GM12878 (cell line): ENCODE measurements around the gene TBC1D30. TPM values are rescaled to one million over a fixed set of nuclear protein-coding genes. Genes with fewer than 3 reads are reported as not detected.

Source experiments
- ATAC-seq: fragments of 200-7000 bp; cut with Tn5 transposase; 3 replicates; pipeline ENCODE4 v1.9.1; 2020; ENCODE audit warnings: mild to moderate bottlenecking, moderate library complexity
- BruUV-seq: library from RNA; stranded (reverse); fragments of 400-500 nt; replicated peaks from 2 replicates; lab custom pipeline; 2021; lab: Mats Ljungman, UMichigan
- CTCF ChIA-PET: fragments of 300-600 bp; sonication (Branson Sonifier 250); formaldehyde crosslinking; extraction: SDS; loops from one replicate; lab custom pipeline; 2021; ENCODE audit warnings: inconsistent platforms; lab: Yijun Ruan, JAX
- POLR2A ChIA-PET: fragments of 350-600 bp; formaldehyde crosslinking; extraction: SDS; loops from one replicate; lab custom pipeline; 2021; ENCODE audit warnings: inconsistent platforms; lab: Charles Lee
- RAD21 ChIA-PET: fragments of 300-600 bp; sonication (Branson Sonifier 250); formaldehyde crosslinking; loops from one replicate; lab custom pipeline; 2023; ENCODE audit warnings: antibody characterized with exemption; ENCODE audit not compliant: unreplicated experiment; lab: Charles Lee
- SMC1A ChIA-PET: fragments of 300-600 bp; sonication (Branson Sonifier 250); formaldehyde crosslinking; loops from one replicate; lab custom pipeline; 2023; ENCODE audit not compliant: unreplicated experiment, uncharacterized antibody; lab: Charles Lee
- DNase-seq: peaks from one replicate; pipeline ENCODE4 v3.0.0-alpha.2; 2011; ENCODE audit warnings: low read depth, low spot score
- FAIRE-seq: peaks from 3 replicates; lab custom pipeline; 2011; peaks lifted over from hg19 to GRCh38; lab: Jason Lieb, UNC
- H2AFZ ChIP-seq: 2 replicates; pipeline ENCODE4 v1.6.0; 2011; ENCODE audit warnings: low read depth, low read length, control low read depth; ENCODE audit not compliant: control insufficient read depth
- H3K27ac ChIP-seq: 2 replicates; pipeline ENCODE4 v1.5.1; 2011; ENCODE audit warnings: control low read depth; ENCODE audit not compliant: control insufficient read depth, insufficient read depth
- H3K27me3 ChIP-seq, 2 experiments: replicated peaks in 1 of 2; 2 replicates each; pipeline versions ENCODE4 v1.6.0 to v1.6.1; 2011; ENCODE audit warnings: low read length in 1 of 2; ENCODE audit not compliant: control insufficient read depth in 2 of 2, insufficient read depth in 2 of 2
- H3K36me3 ChIP-seq, 2 experiments: 2 replicates each; pipeline ENCODE4 v1.5.1; 2011; ENCODE audit warnings: low read length in 1 of 2; ENCODE audit not compliant: control insufficient read depth in 2 of 2, insufficient read depth in 2 of 2
- H3K4me1 ChIP-seq: 2 replicates; pipeline ENCODE4 v1.6.1; 2011; ENCODE audit warnings: mild to moderate bottlenecking, low read length, moderate library complexity, mixed read lengths; ENCODE audit not compliant: control insufficient read depth, insufficient read depth
- H3K4me2 ChIP-seq: 2 replicates; pipeline ENCODE4 v1.6.0; 2011; ENCODE audit warnings: control low read depth; ENCODE audit not compliant: control insufficient read depth, insufficient read depth
- H3K4me3 ChIP-seq: fragments of 200-600 bp; sonication (generic); 2 replicates; pipeline ENCODE4 v1.5.1; 2016
- H3K79me2 ChIP-seq: 2 replicates; pipeline ENCODE4 v1.6.0; 2011; ENCODE audit warnings: low read length; ENCODE audit not compliant: control insufficient read depth, insufficient read depth
- H3K9ac ChIP-seq: 2 replicates; pipeline ENCODE4 v1.8.0; 2011; ENCODE audit warnings: low read length, control low read depth, mixed read lengths; ENCODE audit not compliant: control insufficient read depth, insufficient read depth
- H3K9me3 ChIP-seq: replicated peaks from 3 replicates; pipeline ENCODE4 v1.5.1; 2011; ENCODE audit warnings: mild to moderate bottlenecking, low read length; ENCODE audit not compliant: control insufficient read depth, insufficient read depth
- H4K20me1 ChIP-seq: 2 replicates; pipeline ENCODE4 v1.6.0; 2011; ENCODE audit not compliant: control insufficient read depth, insufficient read depth
- CBX3 ChIP-seq: fragments of 200-600 bp; sonication (generic); IDR thresholded peaks from 2 replicates; pipeline ENCODE4 v1.6.1; 2016; ENCODE audit warnings: low read depth, borderline replicate concordance
- EED ChIP-seq: sonication (generic); IDR thresholded peaks from 2 replicates; pipeline ENCODE4 v1.6.1; 2016; ENCODE audit warnings: antibody characterized with exemption, low read depth
- FOXK2 ChIP-seq: fragments of 450-650 bp; IDR thresholded peaks from 2 replicates; pipeline ENCODE4 v1.6.1; 2017; ENCODE audit warnings: mild to moderate bottlenecking, moderate library complexity
- HDGF ChIP-seq: fragments of 450-650 bp; IDR thresholded peaks from 2 replicates; pipeline ENCODE4 v1.6.1; 2016; ENCODE audit warnings: antibody characterized with exemption
- IRF3 ChIP-seq: fragments of 450-650 bp; IDR thresholded peaks from 2 replicates; pipeline ENCODE4 v1.6.1; 2014; ENCODE audit warnings: mild to moderate bottlenecking
- IRF4 ChIP-seq: IDR thresholded peaks from 2 replicates; pipeline ENCODE4 v1.6.1; 2011; ENCODE audit warnings: low read depth, low read length
- PML ChIP-seq: IDR thresholded peaks from 2 replicates; pipeline ENCODE4 v1.6.1; 2012; ENCODE audit warnings: low read length, inconsistent platforms
- POU2F2 ChIP-seq: IDR thresholded peaks from 3 replicates; pipeline ENCODE4 v1.6.1; 2011; ENCODE audit warnings: low read depth, mild to moderate bottlenecking, low read length, borderline replicate concordance
- RAD21 ChIP-seq: IDR thresholded peaks from 2 replicates; pipeline ENCODE4 v1.6.1; 2011; ENCODE audit warnings: mild to moderate bottlenecking, low read depth, low read length, moderate library complexity; ENCODE audit not compliant: insufficient read depth
- RAD51 ChIP-seq: fragments of 450-650 bp; IDR thresholded peaks from 2 replicates; pipeline ENCODE4 v1.6.1; 2016; ENCODE audit warnings: moderate library complexity, mild to moderate bottlenecking, inconsistent platforms
- SIN3A ChIP-seq: IDR thresholded peaks from 2 replicates; pipeline ENCODE4 v1.6.1; 2012; ENCODE audit warnings: low read depth, low read length, improper control_type of control experiment
- SKIL ChIP-seq: fragments of 450-650 bp; IDR thresholded peaks from 2 replicates; pipeline ENCODE4 v1.6.1; 2017; ENCODE audit warnings: mild to moderate bottlenecking, low read depth, inconsistent platforms; ENCODE audit not compliant: poor library complexity, severe bottlenecking
- SMAD1 ChIP-seq: fragments of 450-650 bp; IDR thresholded peaks from 2 replicates; pipeline ENCODE4 v1.6.1; 2018; ENCODE audit warnings: mild to moderate bottlenecking, low read depth; ENCODE audit not compliant: partially characterized antibody
- SREBF2 ChIP-seq: IDR thresholded peaks from 2 replicates; pipeline ENCODE4 v1.6.1; 2012; ENCODE audit warnings: mild to moderate bottlenecking, low read length
- SRF ChIP-seq, 2 experiments: IDR thresholded peaks; 2 replicates each; pipeline ENCODE4 v1.6.1; 2011; ENCODE audit warnings: low read depth in 2 of 2, low read length in 2 of 2, mild to moderate bottlenecking in 1 of 2, moderate library complexity in 1 of 2
- WGBS: methylation state at CpG from one replicate; pipeline ENCODE4 v1.1.6; 2016; ENCODE audit warnings: low lambda C conversion rate; ENCODE audit not compliant: insufficient replicate concordance, insufficient coverage; ENCODE audit errors: missing lambda C conversion rate; 5-methylcytosine and 5-hydroxymethylcytosine counted together
- in situ Hi-C: fragments of 300-500 bp; cut with MboI; formaldehyde crosslinking; loops from 9 replicates; pipeline ENCODE4 v1.14.3; 2018; ENCODE audit warnings: mixed read lengths
- intact Hi-C: fragments of 100-400 bp; cut with micrococcal nuclease; formaldehyde crosslinking; loops from one replicate; pipeline ENCODE4 v1.14.2; 2022; ENCODE audit not compliant: unreplicated experiment
- polyA plus RNA-seq, 11 experiments: library from polyadenylated mRNA; depleted of rRNA in 4 of 11; unstranded in 6 of 11; stranded (reverse) in 5 of 11; fragments of >200 nt; fragmentation: Nextera tagmentation in 4 of 11; fragmentation: Illumina TruSeq in 1 of 11; extraction: Ambion mirVana in 4 of 11; extraction: Trizol in 1 of 11; gene quantifications; 1 replicate in 1 of 11; 2 replicates in 10 of 11; pipeline versions ENCODE4 v1.2.1 to v1.2.3, GENCODE V29; 2011 to 2016; ENCODE audit warnings: inconsistent platforms in 2 of 11, missing spikeins in 2 of 11, low read depth in 1 of 11
- total RNA-seq, 4 experiments: library from RNA; depleted of rRNA in 3 of 4; stranded (reverse); fragments of >200 nt in 3 of 4; fragmentation: Illumina TruSeq in 1 of 4; extraction: Trizol in 1 of 4; gene quantifications; 2 replicates each; pipeline versions ENCODE4 v1.2.1 to v1.2.3, GENCODE V29; 2013 to 2021
- TF ChIP-seq, protein P1 (sequence below): fragments of 450-650 bp; conservative IDR thresholded peaks from 2 replicates; pipeline ENCODE4 v1.6.1; 2017; ENCODE audit warnings: mild to moderate bottlenecking, moderate library complexity
- TF ChIP-seq, protein P2 (sequence below): fragments of 150-350 bp; IDR thresholded peaks from 2 replicates; pipeline ENCODE4 v1.6.1; 2014; ENCODE audit warnings: mild to moderate bottlenecking, low read depth, low read length

The TBC1D30 gene
- total and polyA plus RNA-seq, 10 of the 15 experiments (the other 5 are each of a cell fraction or from before 2014, with no cell fraction given), result 1.2 to 23.3 (median 11.1) TPM

DNA sequence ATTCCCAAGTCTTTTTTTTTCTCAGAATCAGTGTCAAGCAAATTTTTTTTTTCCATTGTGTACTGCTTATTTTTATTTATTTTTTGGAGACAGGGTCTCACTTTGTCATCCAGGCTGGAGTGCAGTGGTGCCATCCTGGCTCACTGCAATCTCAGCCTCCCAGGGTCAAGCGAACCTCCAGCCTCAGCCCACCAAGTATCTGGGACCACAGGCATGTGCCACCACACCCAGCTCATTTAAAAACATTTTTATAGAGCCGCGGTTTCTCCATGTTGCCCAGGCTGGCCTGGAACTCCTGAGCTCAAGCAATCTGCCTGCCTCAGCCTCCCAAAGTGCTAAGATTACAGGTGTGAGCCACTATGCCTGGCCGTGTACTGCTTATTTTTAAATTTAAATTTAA, 68.1 kb downstream of the TBC1D30 start:
- DNase-seq (no peak), FAIRE-seq (no peak), ATAC-seq (no peak)
- H2AFZ ChIP-seq, result no peak overlapping the region
- H3K9ac ChIP-seq, result no peak overlapping the region
- no peaks in the 10 kb centered on the region; the same call in 1 of the 2 replicates for H3K79me2 ChIP-seq
- H3K9me3 ChIP-seq, result no peaks in the 10 kb centered on the region
- no peaks in the 10 kb centered on the region for H4K20me1 ChIP-seq
- ChIA-PET SMC1A (interaction anchor here (0.9 to 8.0 kb wide), 12 partner anchors 9 to 340 kb away, joined by 3 to 110 read pairs (median 20); partner anchors contain the start of gene WIF1), RAD21 (interaction anchor here (0.7 to 6.3 kb wide), 8 partner anchors 10 to 343 kb away, joined by 3 to 96 read pairs (median 10); no protein-coding TSS in a partner anchor), POLR2A (interaction anchor here (1.0 to 1.2 kb wide), 2 partner anchors 10 to 340 kb away, joined by 3 read pairs; no protein-coding TSS in a partner anchor), CTCF (interaction anchor here (1.1 to 14.2 kb wide), 11 partner anchors 8 to 341 kb away, joined by 4 to 192 read pairs (median 21); no protein-coding TSS in a partner anchor)
- H3K27ac ChIP-seq, result no peak overlapping the region
- no peaks in the 10 kb centered on the region for H3K27me3 ChIP-seq
- intact Hi-C loops (loop anchor here (5.0 kb wide), 2 partner anchors 85 to 390 kb away; no protein-coding TSS in a partner anchor), in situ Hi-C loops (loop anchor here (5.0 to 10.0 kb wide), 4 partner anchors 90 to 1212 kb away; no protein-coding TSS in a partner anchor)
- no peak overlapping the region for H3K4me3 ChIP-seq
- TF ChIP-seq IRF4 (no peak), SIN3A (no peak), IRF3 (no peak), HDGF (no peak), RAD21 (no peak), EED (no peak), SRF (IDR thresholded peaks at IDR 0.05; ENCODE audit: low read depth in 2 of 2, low read length in 2 of 2) (no peak), PML (no peak), RAD51 (no peak), SKIL (no peak), SMAD1 (no peak), FOXK2 (no peak), POU2F2 (no peak), SREBF2 (no peak), CBX3 (no peak)
- TF ChIP-seq, protein P1, sequence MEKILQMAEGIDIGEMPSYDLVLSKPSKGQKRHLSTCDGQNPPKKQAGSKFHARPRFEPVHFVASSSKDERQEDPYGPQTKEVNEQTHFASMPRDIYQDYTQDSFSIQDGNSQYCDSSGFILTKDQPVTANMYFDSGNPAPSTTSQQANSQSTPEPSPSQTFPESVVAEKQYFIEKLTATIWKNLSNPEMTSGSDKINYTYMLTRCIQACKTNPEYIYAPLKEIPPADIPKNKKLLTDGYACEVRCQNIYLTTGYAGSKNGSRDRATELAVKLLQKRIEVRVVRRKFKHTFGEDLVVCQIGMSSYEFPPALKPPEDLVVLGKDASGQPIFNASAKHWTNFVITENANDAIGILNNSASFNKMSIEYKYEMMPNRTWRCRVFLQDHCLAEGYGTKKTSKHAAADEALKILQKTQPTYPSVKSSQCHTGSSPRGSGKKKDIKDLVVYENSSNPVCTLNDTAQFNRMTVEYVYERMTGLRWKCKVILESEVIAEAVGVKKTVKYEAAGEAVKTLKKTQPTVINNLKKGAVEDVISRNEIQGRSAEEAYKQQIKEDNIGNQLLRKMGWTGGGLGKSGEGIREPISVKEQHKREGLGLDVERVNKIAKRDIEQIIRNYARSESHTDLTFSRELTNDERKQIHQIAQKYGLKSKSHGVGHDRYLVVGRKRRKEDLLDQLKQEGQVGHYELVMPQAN, result no peak
- TF ChIP-seq, protein P2, sequence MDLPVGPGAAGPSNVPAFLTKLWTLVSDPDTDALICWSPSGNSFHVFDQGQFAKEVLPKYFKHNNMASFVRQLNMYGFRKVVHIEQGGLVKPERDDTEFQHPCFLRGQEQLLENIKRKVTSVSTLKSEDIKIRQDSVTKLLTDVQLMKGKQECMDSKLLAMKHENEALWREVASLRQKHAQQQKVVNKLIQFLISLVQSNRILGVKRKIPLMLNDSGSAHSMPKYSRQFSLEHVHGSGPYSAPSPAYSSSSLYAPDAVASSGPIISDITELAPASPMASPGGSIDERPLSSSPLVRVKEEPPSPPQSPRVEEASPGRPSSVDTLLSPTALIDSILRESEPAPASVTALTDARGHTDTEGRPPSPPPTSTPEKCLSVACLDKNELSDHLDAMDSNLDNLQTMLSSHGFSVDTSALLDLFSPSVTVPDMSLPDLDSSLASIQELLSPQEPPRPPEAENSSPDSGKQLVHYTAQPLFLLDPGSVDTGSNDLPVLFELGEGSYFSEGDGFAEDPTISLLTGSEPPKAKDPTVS, result no peak
- no peaks in the 10 kb centered on the region for H3K36me3 ChIP-seq
- no TSS peak for BruUV-seq
- H3K4me2 ChIP-seq, result no peak overlapping the region
- peaks cover 17% of the 10 kb centered on the region for H3K4me1 ChIP-seq
- 46% methylated on average over 4 of the region's 4 CpGs for WGBS
